A549 (cell line): ENCODE measurements around the gene CCRL2. TPM values are rescaled to one million over a fixed set of nuclear protein-coding genes. Genes with fewer than 3 reads are reported as not detected.

ENCODE experiments used
- ATOH8 ChIP-seq: fragments of 250-450 bp; sonication (Bioruptor Pico); IDR thresholded peaks from 2 replicates; pipeline ENCODE4 v1.5.0; 2020; ENCODE audit warnings: low read depth, mild to moderate bottlenecking, moderate library complexity
- EHMT2 ChIP-seq: fragments of 200-600 bp; sonication (generic); IDR thresholded peaks from 2 replicates; pipeline ENCODE4 v1.6.1; 2016; ENCODE audit warnings: antibody characterized with exemption, low read depth, mild to moderate bottlenecking, moderate library complexity
- KDM5A ChIP-seq: fragments of 200-600 bp; sonication (generic); IDR thresholded peaks from 2 replicates; pipeline ENCODE4 v1.6.1; 2016; ENCODE audit warnings: antibody characterized with exemption, mild to moderate bottlenecking
- USF2 ChIP-seq: fragments of 450-650 bp; IDR thresholded peaks from 2 replicates; pipeline ENCODE4 v1.6.1; 2014; ENCODE audit warnings: antibody characterized with exemption
- polyA plus RNA-seq, 4 experiments: library from polyadenylated mRNA; depleted of rRNA in 3 of 4; stranded (reverse); fragments of >200 nt; fragmentation: RNase III in 1 of 4; extraction: RNeasy Plus Mini Kit Qiagen cat#74134 plus additional on column Dnase treatment in 1 of 4; gene quantifications; 2 replicates in 3 of 4; 3 replicates in 1 of 4; pipeline ENCODE4 v1.2.3, GENCODE V29; 2011 to 2017

CCRL2 gene
- polyA plus RNA-seq, 2 of the 4 experiments (the other 2 are of a cell fraction): not detected

- no peak for TF ChIP-seq USF2
- no peak for TF ChIP-seq KDM5A
- no peak for TF ChIP-seq EHMT2
- no peak for TF ChIP-seq ATOH8 (CRISPR knock-in tag)
Measured at GRCh38 chr3:46456118-46456517, 49.1 kb downstream of the CCRL2 start (continued).

Other genes with a start within 250 kb of the CCRL2 start
- gene CCR1, start 198.9 kb upstream of the CCRL2 start, polyA plus RNA-seq (2011; rRNA removed): 0.03 TPM in 1 of 2 replicates, not detected in the other
- not detected in 3 replicates for gene CCR1, start 198.9 kb upstream of the CCRL2 start, polyA plus RNA-seq (2017; fragmentation: RNase III; extraction: RNeasy Plus Mini Kit Qiagen cat#74134 plus additional on column Dnase treatment)
- not detected in 2 replicates for gene CCR3, start 164.8 kb upstream of the CCRL2 start, polyA plus RNA-seq (2011; rRNA removed)
- not detected in 3 replicates for gene CCR3, start 164.8 kb upstream of the CCRL2 start, polyA plus RNA-seq (2017; fragmentation: RNase III; extraction: RNeasy Plus Mini Kit Qiagen cat#74134 plus additional on column Dnase treatment)
- gene CCR2, start 53.1 kb upstream of the CCRL2 start, polyA plus RNA-seq (2011; rRNA removed): not detected in 2 replicates
- not detected in 3 replicates for gene CCR2, start 53.1 kb upstream of the CCRL2 start, polyA plus RNA-seq (2017; fragmentation: RNase III; extraction: RNeasy Plus Mini Kit Qiagen cat#74134 plus additional on column Dnase treatment)
- not detected in 2 replicates for gene CCR5, start 36.3 kb upstream of the CCRL2 start, polyA plus RNA-seq (2011; rRNA removed)
- gene CCR5, start 36.3 kb upstream of the CCRL2 start, polyA plus RNA-seq (2017; fragmentation: RNase III; extraction: RNeasy Plus Mini Kit Qiagen cat#74134 plus additional on column Dnase treatment): not detected in 3 replicates
- gene LTF, start 57.6 kb downstream of the CCRL2 start, polyA plus RNA-seq (2011; rRNA removed): not detected in 2 replicates
- gene LTF, start 57.6 kb downstream of the CCRL2 start, polyA plus RNA-seq (2017; fragmentation: RNase III; extraction: RNeasy Plus Mini Kit Qiagen cat#74134 plus additional on column Dnase treatment): not detected in 3 replicates
- not detected in 2 replicates for gene RTP3, start 90.7 kb downstream of the CCRL2 start, polyA plus RNA-seq (2011; rRNA removed)
- gene RTP3, start 90.7 kb downstream of the CCRL2 start, polyA plus RNA-seq (2017; fragmentation: RNase III; extraction: RNeasy Plus Mini Kit Qiagen cat#74134 plus additional on column Dnase treatment): not detected in 3 replicates
- 0.03 TPM in 1 of 2 replicates, not detected in the other for gene LRRC2, start 159.0 kb downstream of the CCRL2 start, polyA plus RNA-seq (2011; rRNA removed)
- not detected in 3 replicates for gene LRRC2, start 159.0 kb downstream of the CCRL2 start, polyA plus RNA-seq (2017; fragmentation: RNase III; extraction: RNeasy Plus Mini Kit Qiagen cat#74134 plus additional on column Dnase treatment)
- gene FAM240A, start 205.3 kb downstream of the CCRL2 start, polyA plus RNA-seq (2011; rRNA removed): not detected in 2 replicates
- not detected in 3 replicates for gene FAM240A, start 205.3 kb downstream of the CCRL2 start, polyA plus RNA-seq (2017; fragmentation: RNase III; extraction: RNeasy Plus Mini Kit Qiagen cat#74134 plus additional on column Dnase treatment)